Activated naive CD8-positive, alpha-beta T cell (primary cell): ENCODE measurements around the gene SLC26A9.

Source experiments
- H3K27ac Mint-ChIP-seq: one replicate; pipeline ENCODE4 v1.8.0; 2021; ENCODE audit warnings: mixed read lengths
- H3K27me3 Mint-ChIP-seq: one replicate; pipeline ENCODE4 v1.8.0; 2021; ENCODE audit warnings: mixed read lengths
- H3K36me3 Mint-ChIP-seq: one replicate; pipeline ENCODE4 v1.8.0; 2021; ENCODE audit warnings: mixed read lengths
- H3K4me1 Mint-ChIP-seq: one replicate; pipeline ENCODE4 v1.8.0; 2021; ENCODE audit warnings: low read depth, mixed read lengths
- H3K4me3 Mint-ChIP-seq: one replicate; pipeline ENCODE4 v1.8.0; 2021; ENCODE audit warnings: mild to moderate bottlenecking, mixed read lengths
- H3K9me3 Mint-ChIP-seq: one replicate; pipeline ENCODE4 v1.8.0; 2021; ENCODE audit warnings: low read depth, mixed read lengths

SLC26A9 gene

GRCh38 chr1:205945069-205945468 lies 1.8 kb upstream of the SLC26A9 start:
- Mint-ChIP-seq H3K9me3 (no peaks in the 10 kb centered on the region), H3K27ac (no peak overlapping the region), H3K27me3 (peaks cover 9% of the 10 kb centered on the region), H3K36me3 (no peaks in the 10 kb centered on the region), H3K4me3 (no peak overlapping the region), H3K4me1 (no peaks in the 10 kb centered on the region)

- Mint-ChIP-seq H3K27ac (no peak overlapping the region), H3K9me3 (no peaks in the 10 kb centered on the region), H3K27me3 (peaks cover 9% of the 10 kb centered on the region), H3K4me1 (no peaks in the 10 kb centered on the region), H3K4me3 (no peak overlapping the region), H3K36me3 (no peaks in the 10 kb centered on the region)
These were observed 1.3 kb upstream of the SLC26A9 start for GRCh38 chr1:205944525-205944924.

- Mint-ChIP-seq H3K36me3 (no peaks in the 10 kb centered on the region), H3K4me3 (no peak overlapping the region), H3K27me3 (peaks cover 9% of the 10 kb centered on the region), H3K4me1 (no peaks in the 10 kb centered on the region), H3K27ac (no peak overlapping the region), H3K9me3 (no peaks in the 10 kb centered on the region)
These were observed 561 bp downstream of the SLC26A9 start for GRCh38 chr1:205942631-205943159.

- no peak overlapping the region for H3K4me3 Mint-ChIP-seq
- H3K9me3 Mint-ChIP-seq, result no peaks in the 10 kb centered on the region
- H3K27ac Mint-ChIP-seq, result no peak overlapping the region
- H3K36me3 Mint-ChIP-seq, result no peaks in the 10 kb centered on the region
- H3K4me1 Mint-ChIP-seq, result no peaks in the 10 kb centered on the region
- peaks cover 14% of the 10 kb centered on the region for H3K27me3 Mint-ChIP-seq
These were observed 2.5 kb downstream of the SLC26A9 start for GRCh38 chr1:205940710-205941109.

GRCh38 chr1:205939690-205940330 lies 3.4 kb downstream of the SLC26A9 start:
- H3K4me1 Mint-ChIP-seq, result no peaks in the 10 kb centered on the region
- no peak overlapping the region for H3K27ac Mint-ChIP-seq
- H3K36me3 Mint-ChIP-seq, result no peaks in the 10 kb centered on the region
- no peaks in the 10 kb centered on the region for H3K9me3 Mint-ChIP-seq
- H3K4me3 Mint-ChIP-seq, result no peak overlapping the region
- H3K27me3 Mint-ChIP-seq, result peaks cover 14% of the 10 kb centered on the region

- Mint-ChIP-seq H3K27ac (no peak overlapping the region), H3K9me3 (no peaks in the 10 kb centered on the region), H3K36me3 (no peaks in the 10 kb centered on the region), H3K4me3 (no peak overlapping the region), H3K27me3 (peaks cover 10% of the 10 kb centered on the region), H3K4me1 (no peaks in the 10 kb centered on the region)
These were observed 4.6 kb downstream of the SLC26A9 start for GRCh38 chr1:205938682-205939081.

GRCh38 chr1:205936846-205937586 lies 6.2 kb downstream of the SLC26A9 start:
- H3K27me3 Mint-ChIP-seq, result peaks cover 14% of the 10 kb centered on the region
- H3K27ac Mint-ChIP-seq, result no peak overlapping the region
- H3K4me1 Mint-ChIP-seq, result no peaks in the 10 kb centered on the region
- H3K9me3 Mint-ChIP-seq, result no peaks in the 10 kb centered on the region
- H3K4me3 Mint-ChIP-seq, result no peak overlapping the region
- no peaks in the 10 kb centered on the region for H3K36me3 Mint-ChIP-seq

- Mint-ChIP-seq H3K27me3 (peaks cover 11% of the 10 kb centered on the region), H3K27ac (no peak overlapping the region), H3K36me3 (no peaks in the 10 kb centered on the region), H3K4me1 (no peaks in the 10 kb centered on the region), H3K4me3 (no peak overlapping the region), H3K9me3 (no peaks in the 10 kb centered on the region)
These were observed 6.9 kb downstream of the SLC26A9 start for GRCh38 chr1:205936311-205936710.

GRCh38 chr1:205935869-205936268 lies 7.4 kb downstream of the SLC26A9 start:
- Mint-ChIP-seq H3K27me3 (peaks cover 10% of the 10 kb centered on the region), H3K27ac (no peak overlapping the region), H3K4me3 (no peak overlapping the region), H3K9me3 (no peaks in the 10 kb centered on the region), H3K4me1 (no peaks in the 10 kb centered on the region), H3K36me3 (no peaks in the 10 kb centered on the region)

- Mint-ChIP-seq H3K27ac (no peak overlapping the region), H3K36me3 (no peaks in the 10 kb centered on the region), H3K9me3 (no peaks in the 10 kb centered on the region), H3K4me1 (no peaks in the 10 kb centered on the region), H3K27me3 (peaks cover 10% of the 10 kb centered on the region), H3K4me3 (no peak overlapping the region)
These were observed 8.5 kb downstream of the SLC26A9 start for GRCh38 chr1:205934788-205935187.

GRCh38 chr1:205933671-205934618 lies 9.3 kb downstream of the SLC26A9 start:
- Mint-ChIP-seq H3K27me3 (peaks cover 10% of the 10 kb centered on the region), H3K27ac (no peak overlapping the region), H3K4me1 (no peaks in the 10 kb centered on the region), H3K4me3 (no peak overlapping the region), H3K9me3 (no peaks in the 10 kb centered on the region), H3K36me3 (no peaks in the 10 kb centered on the region)

- H3K27me3 Mint-ChIP-seq, result peaks cover 10% of the 10 kb centered on the region
- no peaks in the 10 kb centered on the region for H3K9me3 Mint-ChIP-seq
- no peaks in the 10 kb centered on the region for H3K4me1 Mint-ChIP-seq
- no peak overlapping the region for H3K27ac Mint-ChIP-seq
- no peaks in the 10 kb centered on the region for H3K36me3 Mint-ChIP-seq
- H3K4me3 Mint-ChIP-seq, result no peak overlapping the region
These were observed 10.5 kb downstream of the SLC26A9 start for GRCh38 chr1:205932776-205933175.

GRCh38 chr1:205930799-205931281 lies 12.4 kb downstream of the SLC26A9 start:
- H3K4me1 Mint-ChIP-seq, result no peaks in the 10 kb centered on the region
- no peak overlapping the region for H3K4me3 Mint-ChIP-seq
- H3K36me3 Mint-ChIP-seq, result no peaks in the 10 kb centered on the region
- no peak overlapping the region for H3K27ac Mint-ChIP-seq
- peaks cover 4% of the 10 kb centered on the region for H3K27me3 Mint-ChIP-seq
- no peaks in the 10 kb centered on the region for H3K9me3 Mint-ChIP-seq

GRCh38 chr1:205930195-205930577 lies 13.1 kb downstream of the SLC26A9 start:
- Mint-ChIP-seq H3K27me3 (peaks cover 4% of the 10 kb centered on the region), H3K4me3 (no peak overlapping the region), H3K27ac (no peak overlapping the region), H3K9me3 (no peaks in the 10 kb centered on the region), H3K36me3 (no peaks in the 10 kb centered on the region), H3K4me1 (no peaks in the 10 kb centered on the region)
